ENCODE measurements around the gene CDH3.

Gene CDH3

DNA sequence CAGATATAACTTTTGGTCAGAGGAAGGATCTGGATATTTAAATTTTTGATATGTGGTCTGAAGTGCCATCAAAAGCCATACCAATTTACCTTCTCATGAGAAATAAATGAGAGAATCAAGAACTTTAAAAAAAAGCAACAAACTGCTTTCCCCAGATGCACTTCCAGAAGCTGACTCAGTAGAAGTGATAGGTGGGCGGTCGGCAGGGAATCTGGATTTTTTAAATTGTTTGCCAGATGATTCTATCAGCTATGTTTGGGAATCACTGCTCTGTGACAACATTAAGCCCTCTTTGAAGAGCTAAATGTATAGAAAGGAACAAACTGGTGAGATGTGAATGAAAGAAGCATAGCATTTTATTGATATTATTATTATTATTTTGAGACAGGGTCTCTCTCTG is 19.2 kb downstream of the CDH3 start:
- Histone ChIP-seq H3K9ac (ENCODE audit: low read depth in 1 of 2, low read length in 2 of 2) (no peak overlapping the region), H3K4me1 (ENCODE audit: control insufficient read depth in 1 of 2, insufficient read depth in 2 of 2, low read length in 2 of 2) (no peaks in the 10 kb centered on the region), H3K4me3 (ENCODE audit: low read depth in 1 of 2, low read length in 2 of 2) (no peak overlapping the region), H3K27ac (ENCODE audit: low read depth, low read length) (no peak overlapping the region), H3K9me3 (ENCODE audit: control insufficient read depth in 1 of 2, low read length in 2 of 2) (no peaks in the 10 kb centered on the region), H3K27me3 (ENCODE audit: control insufficient read depth in 1 of 2, insufficient read depth in 2 of 2, low read length in 2 of 2) (no peaks in the 10 kb centered on the region), H3K36me3 (ENCODE audit: control insufficient read depth in 1 of 2, insufficient read depth in 2 of 2, low read length in 2 of 2) (no peaks in the 10 kb centered on the region)

DNA sequence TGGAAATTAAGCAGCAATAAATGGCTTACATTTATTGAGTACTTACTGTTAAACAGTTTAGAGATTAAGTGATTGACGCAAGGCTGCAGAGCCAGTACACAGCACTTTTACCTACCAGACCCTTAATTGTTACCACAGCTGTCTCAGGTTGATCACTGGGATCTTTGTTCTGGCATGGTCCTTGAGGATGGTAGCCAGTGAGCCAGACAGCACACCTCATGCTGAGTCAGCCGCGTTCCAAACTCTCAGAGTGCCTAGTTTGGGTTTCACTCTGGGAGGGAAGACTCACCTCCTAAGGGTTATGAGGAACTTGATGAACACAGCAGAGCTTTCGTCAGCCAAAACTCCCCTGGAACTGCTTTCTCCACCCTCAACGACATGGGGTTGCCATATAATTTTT is 20.4 kb downstream of the CDH3 start:
- no peaks in the 10 kb centered on the region for H3K9me3 ChIP-seq (ENCODE audit: control insufficient read depth in 1 of 2, low read length in 2 of 2)

DNA sequence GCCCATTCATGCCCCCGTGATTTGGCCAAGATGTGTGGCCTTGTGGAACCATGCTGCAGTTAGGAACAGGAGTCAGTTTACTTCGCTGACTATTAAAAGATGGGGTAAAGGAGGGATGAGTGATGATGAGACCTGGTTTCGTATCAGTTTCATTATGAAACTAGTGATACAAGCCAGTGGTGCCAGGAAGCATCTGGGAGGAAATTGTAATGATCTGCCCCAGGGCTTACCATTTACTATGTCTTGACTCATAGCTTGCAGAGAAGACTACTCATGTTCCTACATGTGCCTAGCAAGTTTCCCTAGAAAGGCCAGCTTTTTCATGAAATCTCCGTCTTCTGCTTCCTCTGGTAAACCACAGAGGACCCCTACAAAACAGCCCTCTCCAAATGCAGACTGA is 23.2 kb downstream of the CDH3 start:
- Histone ChIP-seq H3K27ac (ENCODE audit: low read depth, low read length) (no peak overlapping the region), H3K9me3 (ENCODE audit: control insufficient read depth in 1 of 2, low read length in 2 of 2) (no peaks in the 10 kb centered on the region), H3K4me3 (ENCODE audit: low read depth in 1 of 2, low read length in 2 of 2) (no peak overlapping the region), H3K4me1 (ENCODE audit: control insufficient read depth in 1 of 2, insufficient read depth in 2 of 2, low read length in 2 of 2) (no peaks in the 10 kb centered on the region), H3K36me3 (ENCODE audit: control insufficient read depth in 1 of 2, insufficient read depth in 2 of 2, low read length in 2 of 2) (no peaks in the 10 kb centered on the region), H3K9ac (ENCODE audit: low read depth in 1 of 2, low read length in 2 of 2) (no peak overlapping the region), H3K27me3 (ENCODE audit: control insufficient read depth in 1 of 2, insufficient read depth in 2 of 2, low read length in 2 of 2) (no peaks in the 10 kb centered on the region)

More for the DNA sequence above, 20.4 kb downstream of the CDH3 start:
- H3K27ac ChIP-seq (ENCODE audit: low read depth, low read length): no peak overlapping the region
- H3K9ac ChIP-seq (ENCODE audit: low read depth in 1 of 2, low read length in 2 of 2): no peak overlapping the region
- H3K4me1 ChIP-seq (ENCODE audit: control insufficient read depth in 1 of 2, insufficient read depth in 2 of 2, low read length in 2 of 2): no peaks in the 10 kb centered on the region
- no peaks in the 10 kb centered on the region for H3K27me3 ChIP-seq (ENCODE audit: control insufficient read depth in 1 of 2, insufficient read depth in 2 of 2, low read length in 2 of 2)
- H3K4me3 ChIP-seq (ENCODE audit: low read depth in 1 of 2, low read length in 2 of 2): no peak overlapping the region
- no peaks in the 10 kb centered on the region for H3K36me3 ChIP-seq (ENCODE audit: control insufficient read depth in 1 of 2, insufficient read depth in 2 of 2, low read length in 2 of 2)

DNA sequence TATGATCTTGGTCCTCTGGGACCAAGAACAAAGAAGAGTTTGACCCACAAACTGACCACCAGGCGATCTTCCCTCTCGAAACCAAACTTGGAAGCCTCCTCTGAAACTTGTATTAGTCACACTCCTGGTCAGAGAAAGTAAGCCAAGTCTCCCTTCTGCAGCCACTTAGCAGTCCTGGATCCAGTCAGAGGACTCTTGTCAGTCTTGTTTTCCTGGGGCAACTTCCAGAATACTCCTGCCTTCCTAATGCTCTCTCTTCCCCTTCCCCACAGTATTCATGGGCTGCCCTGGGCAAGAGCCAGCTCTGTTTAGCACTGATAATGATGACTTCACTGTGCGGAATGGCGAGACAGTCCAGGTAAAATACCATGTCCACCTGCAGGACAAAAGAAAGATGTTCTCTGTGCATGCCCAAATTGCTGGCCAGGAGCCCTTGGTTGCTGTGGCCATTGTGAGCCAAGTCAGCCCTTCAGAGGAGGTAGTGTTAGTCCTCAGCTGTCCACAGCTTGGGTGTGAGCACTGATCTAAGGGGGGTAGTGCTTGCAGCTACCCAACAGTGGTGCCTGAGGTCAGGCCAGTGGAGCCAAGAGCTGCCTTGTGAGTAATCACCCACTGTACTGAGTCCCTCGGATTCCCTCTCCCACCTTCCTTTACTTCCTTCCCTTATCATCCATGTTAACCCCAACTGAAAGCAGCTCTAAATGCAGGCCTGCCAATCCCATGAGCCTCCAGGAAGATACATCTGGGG is 31.2 kb downstream of the CDH3 start:
- Histone ChIP-seq H3K4me1 (ENCODE audit: control insufficient read depth in 1 of 2, insufficient read depth in 2 of 2, low read length in 2 of 2) (no peaks in the 10 kb centered on the region), H3K27me3 (ENCODE audit: control insufficient read depth in 1 of 2, insufficient read depth in 2 of 2, low read length in 2 of 2) (no peaks in the 10 kb centered on the region), H3K27ac (ENCODE audit: low read depth, low read length) (no peak overlapping the region), H3K9me3 (ENCODE audit: control insufficient read depth in 1 of 2, low read length in 2 of 2) (no peaks in the 10 kb centered on the region), H3K4me3 (ENCODE audit: low read depth in 1 of 2, low read length in 2 of 2) (no peak overlapping the region), H3K36me3 (ENCODE audit: control insufficient read depth in 1 of 2, insufficient read depth in 2 of 2, low read length in 2 of 2) (no peaks in the 10 kb centered on the region), H3K9ac (ENCODE audit: low read depth in 1 of 2, low read length in 2 of 2) (no peak overlapping the region)

DNA sequence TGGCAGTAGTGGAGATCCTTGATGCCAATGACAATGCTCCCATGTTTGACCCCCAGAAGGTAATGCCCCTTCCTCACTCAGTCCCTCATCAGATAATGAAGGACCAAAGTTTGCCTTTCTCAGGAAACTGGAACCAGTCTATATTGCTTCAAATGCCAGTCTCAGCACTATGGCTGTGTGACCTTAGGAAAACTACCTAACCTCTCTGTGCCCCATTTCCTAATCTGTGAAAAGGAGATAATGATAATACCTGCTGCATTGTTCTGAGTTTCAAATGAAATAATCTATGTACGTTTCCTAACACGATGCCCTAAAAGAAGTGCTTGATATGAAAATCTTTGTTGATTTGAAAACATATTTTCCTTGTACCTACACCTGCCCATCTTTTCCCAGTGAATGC is 35.9 kb downstream of the CDH3 start:
- Histone ChIP-seq H3K4me1 (ENCODE audit: control insufficient read depth in 1 of 2, insufficient read depth in 2 of 2, low read length in 2 of 2) (no peaks in the 10 kb centered on the region), H3K27ac (ENCODE audit: low read depth, low read length) (no peak overlapping the region), H3K9me3 (ENCODE audit: control insufficient read depth in 1 of 2, low read length in 2 of 2) (no peaks in the 10 kb centered on the region), H3K9ac (ENCODE audit: low read depth in 1 of 2, low read length in 2 of 2) (no peak overlapping the region), H3K27me3 (ENCODE audit: control insufficient read depth in 1 of 2, insufficient read depth in 2 of 2, low read length in 2 of 2) (no peaks in the 10 kb centered on the region), H3K4me3 (ENCODE audit: low read depth in 1 of 2, low read length in 2 of 2) (no peak overlapping the region), H3K36me3 (ENCODE audit: control insufficient read depth in 1 of 2, insufficient read depth in 2 of 2, low read length in 2 of 2) (no peaks in the 10 kb centered on the region)

DNA sequence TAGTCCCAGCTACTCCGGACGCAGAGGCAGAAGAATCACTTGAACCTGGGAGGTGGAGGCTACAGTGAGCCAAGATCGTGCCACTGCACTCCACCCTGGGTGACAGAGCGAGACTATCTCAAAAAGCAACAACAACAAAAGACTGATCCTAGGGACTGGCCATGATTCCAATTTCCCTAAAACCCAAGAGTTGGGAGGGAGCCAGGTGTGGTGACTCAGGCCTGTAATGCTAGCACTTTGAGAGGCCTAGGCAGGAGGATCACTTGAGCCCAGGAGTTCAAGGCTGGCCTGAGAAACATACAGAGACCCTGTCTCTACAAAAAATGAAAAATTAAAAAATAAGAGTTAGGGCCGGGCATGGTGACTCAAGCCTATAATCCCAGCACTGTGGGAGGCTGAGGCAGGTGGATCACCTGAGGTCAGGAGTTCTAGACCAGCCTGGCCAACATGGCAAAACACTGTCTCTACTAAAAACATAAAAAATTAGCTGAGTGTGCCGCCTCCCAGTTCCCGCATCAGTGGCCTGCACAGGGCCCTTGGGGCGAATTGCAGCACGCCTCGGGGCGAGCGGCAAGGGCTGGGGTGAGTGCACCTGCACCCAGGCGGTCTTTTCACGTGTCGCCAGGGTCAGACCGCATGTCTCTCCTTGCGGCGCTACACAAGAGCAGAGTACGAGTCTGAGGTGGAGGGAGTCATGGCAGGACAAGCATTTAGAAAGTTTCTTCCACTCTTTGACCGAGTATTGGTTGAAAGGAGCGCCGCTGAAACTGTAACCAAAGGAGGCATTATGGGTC is 40.8 kb downstream of the CDH3 start:
- H3K36me3 ChIP-seq (ENCODE audit: control insufficient read depth in 1 of 2, insufficient read depth in 2 of 2, low read length in 2 of 2): no peaks in the 10 kb centered on the region
- no peak overlapping the region for H3K27ac ChIP-seq (ENCODE audit: low read depth, low read length)
- H3K4me3 ChIP-seq (ENCODE audit: low read depth in 1 of 2, low read length in 2 of 2): no peak overlapping the region
- no peaks in the 10 kb centered on the region for H3K9me3 ChIP-seq (ENCODE audit: control insufficient read depth in 1 of 2, low read length in 2 of 2)
- H3K4me1 ChIP-seq (ENCODE audit: control insufficient read depth in 1 of 2, insufficient read depth in 2 of 2, low read length in 2 of 2): no peaks in the 10 kb centered on the region
- no peaks in the 10 kb centered on the region for H3K27me3 ChIP-seq (ENCODE audit: control insufficient read depth in 1 of 2, insufficient read depth in 2 of 2, low read length in 2 of 2)
- H3K9ac ChIP-seq (ENCODE audit: low read depth in 1 of 2, low read length in 2 of 2): no peak overlapping the region

DNA sequence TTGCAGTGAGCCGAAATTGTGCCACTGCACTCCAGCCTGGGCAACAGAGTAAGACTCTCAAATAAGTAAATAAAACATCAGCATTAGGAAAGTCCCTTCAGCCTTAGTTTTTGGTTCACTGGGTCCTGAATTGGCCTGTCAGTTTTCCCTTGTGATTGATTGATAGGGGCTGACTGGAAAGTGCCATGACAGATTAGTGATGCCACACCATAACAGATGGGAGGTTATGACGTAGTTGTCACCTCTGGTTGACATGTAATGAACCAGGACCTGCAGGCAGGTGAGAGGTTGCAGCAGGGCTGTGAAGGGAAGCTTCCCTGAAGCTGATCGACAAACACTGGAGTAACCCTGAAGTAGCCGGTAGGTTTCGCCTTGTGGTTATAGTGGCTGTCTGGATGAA is 41.8 kb downstream of the CDH3 start:
- no peak overlapping the region for H3K4me3 ChIP-seq (ENCODE audit: low read depth in 1 of 2, low read length in 2 of 2)
- H3K9ac ChIP-seq (ENCODE audit: low read depth in 1 of 2, low read length in 2 of 2): no peak overlapping the region
- H3K36me3 ChIP-seq (ENCODE audit: control insufficient read depth in 1 of 2, insufficient read depth in 2 of 2, low read length in 2 of 2): no peaks in the 10 kb centered on the region
- no peak overlapping the region for H3K27ac ChIP-seq (ENCODE audit: low read depth, low read length)
- H3K9me3 ChIP-seq (ENCODE audit: control insufficient read depth in 1 of 2, low read length in 2 of 2): no peaks in the 10 kb centered on the region
- H3K4me1 ChIP-seq (ENCODE audit: control insufficient read depth in 1 of 2, insufficient read depth in 2 of 2, low read length in 2 of 2): no peaks in the 10 kb centered on the region
- no peaks in the 10 kb centered on the region for H3K27me3 ChIP-seq (ENCODE audit: control insufficient read depth in 1 of 2, insufficient read depth in 2 of 2, low read length in 2 of 2)

DNA sequence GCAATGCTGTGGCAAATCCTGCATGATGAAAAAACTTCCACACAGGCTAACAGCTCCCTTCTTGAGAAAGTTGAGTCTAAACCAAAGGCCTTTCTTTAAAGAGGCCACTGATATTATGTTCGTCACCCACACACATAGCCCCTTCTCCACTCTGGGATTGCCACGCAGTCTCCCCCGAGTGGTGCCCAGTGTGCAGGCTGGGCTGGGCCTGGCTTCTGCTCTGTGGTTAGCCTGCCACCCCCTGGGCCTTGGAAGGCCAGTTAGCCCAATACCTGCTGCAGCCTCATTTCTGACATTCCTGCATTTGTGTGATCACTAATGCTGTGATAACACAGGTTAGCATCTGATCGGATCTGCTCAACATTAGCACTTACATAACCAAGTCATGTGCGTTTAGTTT is 44.8 kb downstream of the CDH3 start:
- Histone ChIP-seq H3K27me3 (ENCODE audit: control insufficient read depth in 1 of 2, insufficient read depth in 2 of 2, low read length in 2 of 2) (no peaks in the 10 kb centered on the region), H3K27ac (ENCODE audit: low read depth, low read length) (no peak overlapping the region), H3K36me3 (ENCODE audit: control insufficient read depth in 1 of 2, insufficient read depth in 2 of 2, low read length in 2 of 2) (no peaks in the 10 kb centered on the region), H3K4me3 (ENCODE audit: low read depth in 1 of 2, low read length in 2 of 2) (no peak overlapping the region), H3K4me1 (ENCODE audit: control insufficient read depth in 1 of 2, insufficient read depth in 2 of 2, low read length in 2 of 2) (no peaks in the 10 kb centered on the region), H3K9me3 (ENCODE audit: control insufficient read depth in 1 of 2, low read length in 2 of 2) (no peaks in the 10 kb centered on the region), H3K9ac (ENCODE audit: low read depth in 1 of 2, low read length in 2 of 2) (no peak overlapping the region)

DNA sequence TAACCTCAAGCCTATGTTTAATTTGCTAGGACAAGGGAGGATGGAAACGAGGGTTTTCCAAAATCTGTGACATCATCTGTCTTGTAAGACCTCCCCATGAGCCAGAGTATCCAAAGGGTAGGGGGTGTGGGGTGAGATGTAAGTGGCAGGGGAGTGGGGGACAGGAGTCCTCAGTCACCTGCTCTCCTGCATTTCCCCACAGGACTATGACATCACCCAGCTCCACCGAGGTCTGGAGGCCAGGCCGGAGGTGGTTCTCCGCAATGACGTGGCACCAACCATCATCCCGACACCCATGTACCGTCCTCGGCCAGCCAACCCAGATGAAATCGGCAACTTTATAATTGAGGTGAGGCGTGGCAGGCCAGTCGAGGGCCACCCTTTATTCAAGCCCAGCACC is 50.5 kb downstream of the CDH3 start:
- H3K36me3 ChIP-seq (ENCODE audit: control insufficient read depth in 1 of 2, insufficient read depth in 2 of 2, low read length in 2 of 2): no peaks in the 10 kb centered on the region
- H3K27me3 ChIP-seq (ENCODE audit: control insufficient read depth in 1 of 2, insufficient read depth in 2 of 2, low read length in 2 of 2): no peaks in the 10 kb centered on the region
- no peaks in the 10 kb centered on the region for H3K4me1 ChIP-seq (ENCODE audit: control insufficient read depth in 1 of 2, insufficient read depth in 2 of 2, low read length in 2 of 2)
- no peaks in the 10 kb centered on the region for H3K9me3 ChIP-seq (ENCODE audit: control insufficient read depth in 1 of 2, low read length in 2 of 2)
- no peak overlapping the region for H3K9ac ChIP-seq (ENCODE audit: low read depth in 1 of 2, low read length in 2 of 2)
- no peak overlapping the region for H3K27ac ChIP-seq (ENCODE audit: low read depth, low read length)
- H3K4me3 ChIP-seq (ENCODE audit: low read depth in 1 of 2, low read length in 2 of 2): no peak overlapping the region

DNA sequence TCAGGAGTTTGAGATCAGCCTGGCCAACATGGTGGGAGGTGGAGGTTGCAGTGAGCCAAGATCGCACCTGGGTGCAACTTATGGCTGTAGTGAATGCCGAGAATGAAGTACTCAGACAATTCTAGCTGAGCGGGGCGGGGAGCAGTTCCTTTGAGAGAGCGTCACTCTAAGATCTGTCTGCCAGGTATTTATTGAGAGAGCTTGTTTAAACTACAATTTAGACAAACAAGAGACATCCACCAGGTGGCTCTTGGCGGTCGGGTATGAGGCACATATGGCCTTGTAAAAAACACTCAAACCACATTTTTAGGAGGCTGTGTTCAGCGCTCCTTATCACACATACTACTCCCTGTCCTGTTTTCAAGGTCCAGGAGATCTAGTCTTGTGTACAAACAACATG is 51.4 kb downstream of the CDH3 start:
- Histone ChIP-seq H3K4me1 (ENCODE audit: control insufficient read depth in 1 of 2, insufficient read depth in 2 of 2, low read length in 2 of 2) (no peaks in the 10 kb centered on the region), H3K4me3 (ENCODE audit: low read depth in 1 of 2, low read length in 2 of 2) (no peak overlapping the region), H3K27ac (ENCODE audit: low read depth, low read length) (no peak overlapping the region), H3K9ac (ENCODE audit: low read depth in 1 of 2, low read length in 2 of 2) (no peak overlapping the region), H3K36me3 (ENCODE audit: control insufficient read depth in 1 of 2, insufficient read depth in 2 of 2, low read length in 2 of 2) (no peaks in the 10 kb centered on the region), H3K9me3 (ENCODE audit: control insufficient read depth in 1 of 2, low read length in 2 of 2) (no peaks in the 10 kb centered on the region), H3K27me3 (ENCODE audit: control insufficient read depth in 1 of 2, insufficient read depth in 2 of 2, low read length in 2 of 2) (no peaks in the 10 kb centered on the region)

Measured in duodenal mucosa (tissue), 2 donors.